K562 (cell line): Measurements from ENCODE around the gene PLAAT4. TPM values are rescaled to one million over a fixed set of nuclear protein-coding genes. Genes with fewer than 3 reads are reported as not detected.

Source experiments
- ATAC-seq: fragments of 200-7000 bp; cut with Tn5 transposase; 3 replicates; pipeline ENCODE4 v1.9.1; 2020; ENCODE audit warnings: moderate library complexity
- BruUV-seq: library from RNA; stranded (reverse); fragments of 400-500 nt; replicated peaks from 2 replicates; lab custom pipeline; 2021; lab: Mats Ljungman, UMichigan
- CTCF ChIA-PET: fragments of 300-600 bp; formaldehyde crosslinking; extraction: SDS; loops from one replicate; lab custom pipeline; 2021; ENCODE audit warnings: low intra/inter-chr PET ratio; lab: Yijun Ruan, JAX
- POLR2A ChIA-PET: fragments of 300-600, 350-650 bp; sonication (Branson Sonifier 250); formaldehyde crosslinking; extraction: SDS; loops from one replicate; lab custom pipeline; 2021; ENCODE audit warnings: antibody characterized with exemption, inconsistent platforms; lab: Yijun Ruan, JAX
- DNase-seq, 4 experiments: peaks; one replicate each; pipeline versions ENCODE4 v3.0.0 to v3.0.0-alpha.2; 2011 to 2018; ENCODE audit warnings: low spot score in 3 of 4, mixed read lengths in 3 of 4; ENCODE audit errors: extremely low read depth in 1 of 4
- FAIRE-seq: peaks from 2 replicates; lab custom pipeline; 2011; peaks lifted over from hg19 to GRCh38; lab: Jason Lieb, UNC
- H2AFZ ChIP-seq: 2 replicates; pipeline ENCODE4 v1.6.0; 2011; ENCODE audit warnings: low read depth, low read length, control low read depth, inconsistent platforms
- H3K27ac ChIP-seq: fragments of 200-600 bp; 3 replicates; pipeline ENCODE4 v1.8.0; 2011; ENCODE audit warnings: low read depth, mild to moderate bottlenecking, control low read depth, inconsistent platforms, low read length, moderate library complexity, mixed read lengths; ENCODE audit errors: extremely low read depth
- H3K27me3 ChIP-seq, 2 experiments: fragments of 300-600 bp in 1 of 2; 2 replicates in 1 of 2; 3 replicates in 1 of 2; pipeline versions ENCODE4 v1.6.0 to v1.8.0; 2011; ENCODE audit warnings: inconsistent platforms in 2 of 2, low read length in 2 of 2, mild to moderate bottlenecking in 1 of 2, mixed read lengths in 1 of 2, moderate library complexity in 1 of 2; ENCODE audit not compliant: control insufficient read depth in 2 of 2, insufficient read depth in 2 of 2
- H3K36me3 ChIP-seq: fragments of 300-600 bp; 3 replicates; pipeline ENCODE4 v1.8.0; 2011; ENCODE audit warnings: mild to moderate bottlenecking, low read length, inconsistent platforms; ENCODE audit not compliant: control insufficient read depth, insufficient read depth
- H3K4me1 ChIP-seq, 2 experiments: fragments of 200-600 bp in 1 of 2; replicated peaks in 1 of 2; 2 replicates in 1 of 2; 3 replicates in 1 of 2; pipeline versions ENCODE4 v1.5.1 to v1.8.0; 2011; ENCODE audit warnings: inconsistent platforms in 2 of 2, low read length in 2 of 2, mild to moderate bottlenecking in 1 of 2, mixed read lengths in 1 of 2, moderate library complexity in 1 of 2; ENCODE audit not compliant: control insufficient read depth in 2 of 2, insufficient read depth in 2 of 2
- H3K4me2 ChIP-seq: 2 replicates; pipeline ENCODE4 v1.6.1; 2011; ENCODE audit warnings: low read length, control low read depth, inconsistent platforms, mixed read lengths; ENCODE audit not compliant: insufficient read depth
- H3K4me3 ChIP-seq: fragments of 200-600 bp; sonication (generic), shearing (Covaris generic); 2 replicates; pipeline ENCODE4 v1.5.1; 2016; ENCODE audit warnings: control low read depth, inconsistent platforms
- H3K79me2 ChIP-seq: fragments of 200-600 bp; 3 replicates; pipeline ENCODE4 v1.8.0; 2011; ENCODE audit warnings: low read length, inconsistent platforms; ENCODE audit not compliant: control insufficient read depth, insufficient read depth
- H3K9ac ChIP-seq, 2 experiments: 2 replicates each; pipeline versions ENCODE4 v1.6.0 to v1.6.1; 2011; ENCODE audit warnings: low read depth in 2 of 2, low read length in 2 of 2, control low read depth in 1 of 2, inconsistent platforms in 1 of 2, mild to moderate bottlenecking in 1 of 2, mixed read lengths in 1 of 2; ENCODE audit not compliant: insufficient read depth in 1 of 2
- H3K9me1 ChIP-seq: one replicate; pipeline ENCODE4 v1.6.0; 2011; ENCODE audit warnings: inconsistent platforms, mild to moderate bottlenecking, low read length, moderate library complexity; ENCODE audit not compliant: control insufficient read depth, insufficient read depth
- H3K9me3 ChIP-seq: replicated peaks from 2 replicates; pipeline ENCODE4 v1.5.1; 2011; ENCODE audit warnings: low read depth, low read length, inconsistent platforms; ENCODE audit not compliant: control insufficient read depth, insufficient read depth
- H4K20me1 ChIP-seq: replicated peaks from 2 replicates; pipeline ENCODE4 v1.6.1; 2011; ENCODE audit warnings: low read length, inconsistent platforms, mixed read lengths; ENCODE audit not compliant: control insufficient read depth, insufficient read depth
- BCOR ChIP-seq: fragments of 450-650 bp; IDR thresholded peaks from 2 replicates; pipeline ENCODE4 v1.6.1; 2016
- EHMT2 ChIP-seq: fragments of 450-650 bp; IDR thresholded peaks from 2 replicates; pipeline ENCODE4 v1.6.1; 2018; ENCODE audit warnings: antibody characterized with exemption
- ELK1 ChIP-seq: sonication (generic); formaldehyde crosslinking; IDR thresholded peaks from 2 replicates; pipeline ENCODE4 v1.8.1; 2022; ENCODE audit warnings: missing genetic modification reagents
- KDM1A ChIP-seq, 2 experiments: fragments of 450-650 bp; IDR thresholded peaks; 2 replicates each; pipeline ENCODE4 v1.6.1; 2016; ENCODE audit warnings: mild to moderate bottlenecking in 2 of 2
- RBM25 ChIP-seq: fragments of 200-400 bp; formaldehyde crosslinking; IDR thresholded peaks from 2 replicates; pipeline ENCODE4 v1.6.1; 2018; ENCODE audit warnings: low read length, low read depth, moderate library complexity; ENCODE audit not compliant: severe bottlenecking
- RCOR1 ChIP-seq, 2 experiments: IDR thresholded peaks; 2 replicates each; pipeline ENCODE4 v1.6.1; 2012; ENCODE audit warnings: low read depth in 2 of 2, low read length in 2 of 2, borderline replicate concordance in 1 of 2, improper control_type of control experiment in 1 of 2
- SMARCA5 ChIP-seq: fragments of 450-650 bp; IDR thresholded peaks from 2 replicates; pipeline ENCODE4 v1.6.1; 2016
- ZFP36 ChIP-seq: fragments of 150-350 bp; IDR thresholded peaks from 2 replicates; pipeline ENCODE4 v1.6.1; 2018; ENCODE audit warnings: low read length, low read depth; ENCODE audit not compliant: partially characterized antibody
- ZNF263 ChIP-seq: sonication (generic); formaldehyde crosslinking; IDR thresholded peaks from 2 replicates; pipeline ENCODE4 v1.8.0; 2022; ENCODE audit warnings: mild to moderate bottlenecking, missing genetic modification reagents, borderline replicate concordance
- WGBS: fragments of 100-300 bp; shearing (Covaris generic); methylation state at CpG from one replicate; pipeline ENCODE4 v1.1.6; 2016; ENCODE audit warnings: low coverage, mixed read lengths; ENCODE audit not compliant: insufficient coverage; ENCODE audit errors: missing lambda C conversion rate; 5-methylcytosine and 5-hydroxymethylcytosine counted together
- in situ Hi-C: fragments of 300-500 bp; cut with MboI; formaldehyde crosslinking; loops from 4 replicates; pipeline ENCODE4 v1.15.0; 2018; ENCODE audit warnings: inconsistent platforms, mixed read lengths
- intact Hi-C: fragments of 100-400 bp; cut with micrococcal nuclease; formaldehyde crosslinking; loops from 2 replicates; pipeline ENCODE4 v1.14.2; 2022
- polyA plus RNA-seq, 8 experiments: library from polyadenylated mRNA; depleted of rRNA in 4 of 8; stranded (reverse) in 5 of 8; unstranded in 3 of 8; fragments of >200 nt; fragmentation: Nextera tagmentation in 2 of 8; fragmentation: Illumina TruSeq in 1 of 8; extraction: Ambion mirVana in 2 of 8; extraction: Trizol in 1 of 8; gene quantifications; 2 replicates each; pipeline versions ENCODE4 v1.2.1 to v1.2.3, GENCODE V29; 2011 to 2014; ENCODE audit warnings: inconsistent platforms in 1 of 8, missing spikeins in 1 of 8
- total RNA-seq, 7 experiments: library from RNA; depleted of rRNA in 6 of 7; stranded (reverse); fragments of >200 nt in 6 of 7; fragmentation: Illumina TruSeq in 2 of 7; extraction: Trizol in 2 of 7; gene quantifications; 2 replicates each; pipeline versions ENCODE4 v1.2.1 to v1.2.3, GENCODE V29; 2011 to 2021; ENCODE audit warnings: low replicate concordance in 1 of 7
- TF ChIP-seq, protein P1 (sequence below): sonication (generic); formaldehyde crosslinking; IDR thresholded peaks from 2 replicates; pipeline ENCODE4 v1.8.0; 2022; ENCODE audit warnings: missing genetic modification reagents, mild to moderate bottlenecking, moderate library complexity, borderline replicate concordance

The PLAAT4 gene
- total and polyA plus RNA-seq, 9 of the 15 experiments (the other 6 are each of a cell fraction or from before 2014, with no cell fraction given) = 0.54 to 3.0 (median 1.3) TPM; not detected in 1

DNA sequence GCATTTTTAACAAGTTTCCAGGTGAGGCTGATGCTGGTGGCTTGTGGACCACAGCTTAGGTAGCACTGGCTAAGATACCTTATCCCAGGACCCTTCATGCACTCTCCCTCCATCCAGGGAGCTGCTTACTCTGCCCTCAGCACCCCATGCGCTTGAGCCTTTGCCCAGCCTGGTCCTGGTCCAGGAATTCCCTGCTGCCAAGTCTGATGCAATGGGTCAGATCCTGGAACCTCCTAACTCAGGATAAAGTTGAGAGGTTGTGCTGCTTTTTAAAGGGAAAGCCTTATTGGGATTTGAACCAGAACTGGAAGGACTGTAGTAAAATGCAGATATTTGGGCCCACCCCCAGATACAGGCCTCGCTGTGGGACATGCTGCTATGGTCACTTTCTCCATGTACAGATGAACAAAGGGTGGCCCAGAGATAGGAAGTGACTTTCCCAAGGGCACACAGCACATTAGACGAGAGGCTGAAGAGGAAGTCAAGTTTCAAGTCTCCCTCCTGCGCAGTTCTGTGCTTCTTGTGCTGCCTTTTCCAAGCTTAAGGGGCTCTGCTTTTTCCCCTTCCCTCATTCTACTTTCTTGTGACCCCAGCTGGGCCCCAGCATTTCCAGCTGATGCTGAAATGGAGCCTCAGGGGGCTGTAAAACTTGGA is 31.5 kb upstream of the PLAAT4 start:
- 46% methylated on average over 4 of the region's 4 CpGs for WGBS
- ATAC-seq (no peak), FAIRE-seq (no peak), DNase-seq (peak in 1 of 4 experiments; percentile 3)
- no peaks in the 10 kb centered on the region for H3K79me2 ChIP-seq
- no peaks in the 10 kb centered on the region for H3K27me3 ChIP-seq
- TF ChIP-seq RBM25 (peak; percentile 82), KDM1A (IDR thresholded peaks at IDR 0.05) (peak; percentile 35 to 70; a peak in 3 of 4 replicates), SMARCA5 (peak; percentile 61; the same call in 1 of the 2 replicates), RCOR1 (IDR thresholded peaks at IDR 0.05; ENCODE audit: borderline replicate concordance in 1 of 2, low read depth in 2 of 2, low read length in 2 of 2) (peak in 1 of 2 experiments; percentile 45; a peak in 1 of 4 replicates), ZFP36 (peak; percentile 82), ELK1 (no peak), ZNF263 (0 out of 2 replicates have a peak, but pooled peaks have one; percentile 34), EHMT2 (no peak), BCOR (peak; percentile 74)
- TF ChIP-seq, protein P1, sequence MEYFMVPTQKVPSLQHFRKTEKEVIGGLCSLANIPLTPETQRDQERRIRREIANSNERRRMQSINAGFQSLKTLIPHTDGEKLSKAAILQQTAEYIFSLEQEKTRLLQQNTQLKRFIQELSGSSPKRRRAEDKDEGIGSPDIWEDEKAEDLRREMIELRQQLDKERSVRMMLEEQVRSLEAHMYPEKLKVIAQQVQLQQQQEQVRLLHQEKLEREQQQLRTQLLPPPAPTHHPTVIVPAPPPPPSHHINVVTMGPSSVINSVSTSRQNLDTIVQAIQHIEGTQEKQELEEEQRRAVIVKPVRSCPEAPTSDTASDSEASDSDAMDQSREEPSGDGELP = 0 out of 2 replicates have a peak, but pooled peaks have one; percentile 9
- peak overlapping the region; percentile 3; the same call in 1 of the 2 replicates for H3K4me2 ChIP-seq
- in situ Hi-C loops (no loop called here), intact Hi-C loops (loop anchor here (5.0 kb wide), 1 partner anchor 62 kb away; no protein-coding TSS in a partner anchor)
- no peak overlapping the region for H3K27ac ChIP-seq
- no TSS peak for BruUV-seq
- peak overlapping the region in 1 of 2 experiments; percentile 15; a peak in 1 of 4 replicates for H3K9ac ChIP-seq
- H3K4me3 ChIP-seq = no peak overlapping the region
- peak overlapping the region; percentile 48; the same call in 1 of the 2 replicates for H2AFZ ChIP-seq
- POLR2A ChIA-PET = interaction anchor here (0.6 to 1.0 kb wide), 3 partner anchors 9 to 13 kb away, joined by 3 to 6 read pairs (median 6); no protein-coding TSS in a partner anchor
- no peaks in the 10 kb centered on the region for H3K36me3 ChIP-seq
- peaks cover 4% of the 10 kb centered on the region; the same call in 1 of the 2 replicates for H3K9me3 ChIP-seq
- H3K9me1 ChIP-seq = no peaks in the 10 kb centered on the region
- H3K4me1 ChIP-seq = peaks cover 35 to 57% of the 10 kb centered on the region in 2 experiments
- H4K20me1 ChIP-seq = no peaks in the 10 kb centered on the region
- CTCF ChIA-PET = no interaction called here
